GM21825 (cell line): ENCODE results near the gene ITSN1.
"Not testable (repeated sequence)": the region's sequence is repeated elsewhere in the genome, so short reads cannot be mapped to it uniquely, and the experiment has no call there.

Experiments used
- ATAC-seq: cut with Tn5 transposase; IDR thresholded peaks from one replicate; pipeline ENCODE4 v1.9.1; 2021; ENCODE audit warnings: mild to moderate bottlenecking, moderate library complexity; ENCODE audit not compliant: unreplicated experiment

The ITSN1 gene

DNA sequence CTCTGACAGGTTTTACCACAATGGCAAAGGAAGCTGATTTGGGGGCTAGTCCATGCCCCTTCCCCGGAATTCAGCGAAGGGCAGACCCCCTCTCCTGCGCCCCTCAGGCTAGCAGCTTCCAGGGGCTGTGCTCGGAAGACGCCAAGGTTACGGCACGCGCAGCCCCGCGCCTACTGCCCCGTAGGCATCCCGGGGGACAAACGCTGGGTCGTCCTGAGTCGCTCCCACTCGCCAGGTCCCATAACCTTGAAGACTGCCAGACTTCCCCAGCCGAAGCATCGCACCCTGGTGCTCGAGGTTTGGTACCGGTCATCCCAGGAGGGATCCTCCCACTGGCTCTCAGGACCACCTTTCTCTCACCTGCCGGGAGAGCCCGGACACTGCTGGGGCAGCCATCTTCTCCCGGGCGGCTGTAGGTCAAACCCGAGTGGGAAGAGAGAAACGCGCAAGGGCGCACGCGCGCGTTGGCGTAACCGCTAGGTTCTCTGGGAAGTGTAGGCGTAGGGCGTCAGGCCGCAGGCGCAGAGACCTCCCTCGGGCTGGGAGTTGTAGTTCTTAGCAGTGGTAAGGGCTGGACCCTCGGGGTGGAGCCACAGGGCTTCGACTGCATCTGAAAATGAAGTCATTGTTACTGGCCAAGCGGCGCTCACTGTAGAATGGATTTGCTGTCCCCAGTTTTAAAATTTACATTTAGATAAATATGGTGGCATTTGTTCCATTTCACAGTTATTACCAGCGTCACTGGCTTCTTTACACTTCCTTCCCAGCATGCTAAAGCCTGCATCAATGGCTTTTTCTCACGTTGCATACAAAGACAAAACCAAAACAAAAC is 273.3 kb downstream of the ITSN1 start, which contains the start of gene ATP5PO:
ATP5PO (minus strand) TSS at position 437 of the 832 bp plus-strand sequence; CDS start at position 396, 41 bp downstream.
- ATAC-seq: peak; percentile 97

DNA sequence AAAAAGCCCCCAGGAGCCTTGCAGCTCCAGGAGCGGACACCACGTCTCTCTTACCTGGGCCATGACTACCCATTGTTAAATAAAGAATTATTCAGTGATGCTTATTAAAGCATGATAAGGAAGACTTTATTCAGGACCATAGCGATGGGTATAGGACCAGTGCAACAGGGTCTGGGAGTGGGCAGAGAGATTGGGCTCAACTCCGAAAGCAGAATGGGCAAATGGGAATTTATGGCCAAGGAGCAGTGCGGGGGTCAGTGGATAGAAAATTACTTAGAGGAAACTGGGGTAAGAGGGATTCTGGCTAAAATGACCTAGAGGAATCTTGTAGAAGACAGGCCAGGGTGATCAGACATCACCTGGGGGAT is 273.9 kb downstream of the ITSN1 start:
- ATAC-seq: peak; percentile 0

- no peak for ATAC-seq
These were observed 275.1 kb downstream of the ITSN1 start for GRCh38 chr21:33917421-33917820.

DNA sequence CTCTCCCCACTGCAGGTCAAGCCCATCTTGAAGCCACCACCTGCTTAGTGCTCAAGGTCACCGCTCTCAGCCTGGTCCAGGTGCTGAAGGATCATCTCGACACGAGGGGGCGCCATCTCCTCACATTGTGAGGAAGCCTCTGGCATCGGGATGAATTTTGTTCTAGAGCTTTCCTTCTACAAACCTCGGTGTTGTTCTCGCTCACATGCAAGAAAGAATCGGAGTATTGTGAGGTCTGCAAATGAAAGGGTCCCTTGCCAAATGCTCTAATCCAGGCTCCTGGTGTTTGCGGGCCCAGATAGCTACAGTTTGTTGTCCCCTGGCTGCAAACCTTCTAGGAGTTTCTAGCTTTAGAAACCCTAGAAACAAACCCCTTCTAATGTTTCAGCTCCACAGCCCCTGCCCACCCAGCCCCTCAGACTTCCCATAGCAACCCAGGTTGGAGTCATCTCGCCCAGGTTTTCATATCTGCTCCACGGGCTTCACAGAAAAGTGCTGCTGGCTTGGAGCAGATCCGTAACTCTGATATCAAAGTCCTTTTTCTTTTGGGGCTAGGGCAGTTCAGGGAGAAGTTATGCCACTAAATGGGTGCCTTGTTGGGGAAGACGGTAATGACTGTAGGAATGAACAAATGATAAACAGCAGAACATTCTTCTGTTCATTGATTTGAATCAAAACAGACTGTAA is 281.9 kb downstream of the ITSN1 start:
- no peak for ATAC-seq

DNA sequence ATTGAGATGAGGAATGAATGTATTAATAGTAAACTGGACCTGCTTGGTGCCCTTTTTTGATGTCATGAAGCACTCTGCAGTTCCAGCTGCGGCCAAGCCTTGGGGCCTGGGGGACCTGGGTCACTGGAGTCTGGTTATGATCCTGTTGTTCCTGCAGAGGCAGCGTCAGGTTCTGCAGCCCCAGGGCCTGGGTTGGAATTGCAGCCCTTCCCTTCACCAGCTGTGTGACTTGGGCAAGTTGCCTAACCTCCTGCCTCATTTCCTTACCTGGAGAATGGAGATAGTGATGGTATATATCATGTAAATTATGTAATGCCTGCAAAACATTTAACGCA is 282.4 kb downstream of the ITSN1 start:
- ATAC-seq: no peak

DNA sequence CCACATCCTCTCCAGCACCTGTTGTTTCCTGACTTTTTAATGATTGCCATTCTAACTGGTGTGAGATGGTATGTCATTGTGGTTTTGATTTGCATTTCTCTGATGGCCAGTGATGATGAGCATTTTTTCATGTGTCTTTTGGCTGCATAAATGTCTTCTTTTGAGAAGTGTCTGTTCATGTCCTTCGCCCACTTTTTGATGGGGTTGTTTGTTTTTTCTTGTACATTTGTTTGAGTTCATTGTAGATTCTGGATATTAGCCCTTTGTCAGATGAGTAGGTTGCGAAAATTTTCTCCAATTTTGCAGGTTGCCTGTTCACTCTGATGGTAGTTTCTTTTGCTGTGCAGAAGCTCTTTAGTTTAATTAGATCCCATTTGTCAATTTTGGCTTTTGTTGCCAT is 283.9 kb downstream of the ITSN1 start:
- not testable (repeated sequence) for ATAC-seq

- not testable (repeated sequence) for ATAC-seq
These were observed 288.9 kb downstream of the ITSN1 start for GRCh38 chr21:33931052-33931798.

- ATAC-seq: no peak
These were observed 289.6 kb downstream of the ITSN1 start for GRCh38 chr21:33931799-33932390.

- ATAC-seq: no peak
These were observed 290.4 kb downstream of the ITSN1 start for GRCh38 chr21:33932731-33933130.

- no peak for ATAC-seq
These were observed 294.2 kb downstream of the ITSN1 start for GRCh38 chr21:33936301-33937038.

DNA sequence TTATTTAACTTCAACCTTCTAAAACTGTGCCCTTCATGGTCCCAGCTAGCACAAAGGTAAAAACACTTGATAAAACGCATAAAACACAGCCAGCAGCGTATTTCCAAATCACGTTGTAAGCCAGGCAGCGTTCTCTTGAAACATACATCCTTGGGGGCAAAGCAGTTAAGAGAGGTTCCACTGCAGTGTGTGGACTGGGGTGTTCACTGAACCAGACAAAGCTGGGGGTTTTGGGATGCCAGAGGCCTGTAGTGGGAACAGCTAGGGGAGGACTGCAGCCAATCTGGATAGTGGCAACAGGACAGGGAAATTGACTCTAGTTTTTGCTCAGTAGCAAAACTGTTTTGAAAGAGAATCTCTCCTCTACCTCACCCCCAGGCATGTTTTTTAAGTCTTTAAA is 294.8 kb downstream of the ITSN1 start:
- no peak for ATAC-seq

GRCh38 chr21:33937931-33938339 is 295.6 kb downstream of the ITSN1 start:
- no peak for ATAC-seq

DNA sequence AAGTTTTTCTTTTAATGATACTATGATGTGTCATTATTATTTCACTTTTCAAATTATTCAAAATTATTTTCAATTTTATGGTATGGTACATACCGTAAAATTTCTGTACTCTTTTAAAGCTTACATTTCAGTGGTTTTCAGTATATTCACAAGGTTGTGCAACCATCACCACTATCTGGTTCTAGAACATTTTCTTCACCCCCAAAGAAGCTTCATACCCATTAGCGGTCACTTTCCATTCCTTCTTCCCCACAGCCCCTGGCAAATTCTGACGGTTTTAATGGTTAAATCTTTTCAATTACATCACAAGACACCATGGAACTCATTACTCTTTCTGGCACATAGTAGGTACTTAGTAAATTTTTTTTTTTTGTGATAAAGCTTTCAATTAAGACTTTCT is 296.1 kb downstream of the ITSN1 start:
- ATAC-seq: no peak

DNA sequence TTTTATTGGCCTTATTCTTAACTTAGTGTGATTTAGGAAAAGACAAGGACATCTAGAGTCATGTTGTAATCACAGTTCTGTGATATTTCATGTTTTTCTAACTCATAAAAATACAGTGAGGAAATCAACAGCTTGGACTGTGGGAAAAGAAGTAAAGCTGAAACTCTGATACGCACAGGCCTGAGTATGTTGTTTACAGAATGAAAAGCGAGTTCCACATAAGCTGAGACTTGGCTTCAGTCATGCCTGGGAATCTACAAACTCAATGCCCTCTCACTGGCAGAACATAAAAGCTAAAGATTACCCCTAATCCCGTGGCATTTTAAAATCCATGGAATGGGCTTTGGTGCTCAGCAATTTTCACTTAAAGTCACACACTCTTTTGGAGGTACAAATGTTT is 296.9 kb downstream of the ITSN1 start:
- no peak for ATAC-seq

GRCh38 chr21:33940164-33940880 is 298.0 kb downstream of the ITSN1 start:
- ATAC-seq: no peak

- ATAC-seq: no peak
These were observed 298.6 kb downstream of the ITSN1 start for GRCh38 chr21:33940881-33941245.

DNA sequence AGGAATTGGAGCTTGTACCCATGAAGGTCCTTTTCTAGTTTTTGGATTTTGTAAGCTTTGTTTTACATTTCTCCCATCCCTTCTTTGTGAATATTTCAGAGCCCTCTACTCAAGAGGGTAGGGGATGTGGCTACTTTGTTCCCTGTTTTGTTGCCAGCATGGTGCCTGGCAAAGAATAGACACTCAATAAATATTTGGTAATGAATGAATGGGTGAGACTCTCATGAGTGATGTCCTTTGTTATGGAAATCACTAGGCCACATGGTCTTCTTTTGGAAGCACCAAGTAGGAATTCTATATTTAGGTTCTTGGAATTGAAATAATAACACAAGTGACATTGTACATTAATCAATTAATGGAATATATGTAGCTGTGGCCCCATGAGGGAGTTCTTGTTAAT is 300.1 kb downstream of the ITSN1 start:
- ATAC-seq: no peak

DNA sequence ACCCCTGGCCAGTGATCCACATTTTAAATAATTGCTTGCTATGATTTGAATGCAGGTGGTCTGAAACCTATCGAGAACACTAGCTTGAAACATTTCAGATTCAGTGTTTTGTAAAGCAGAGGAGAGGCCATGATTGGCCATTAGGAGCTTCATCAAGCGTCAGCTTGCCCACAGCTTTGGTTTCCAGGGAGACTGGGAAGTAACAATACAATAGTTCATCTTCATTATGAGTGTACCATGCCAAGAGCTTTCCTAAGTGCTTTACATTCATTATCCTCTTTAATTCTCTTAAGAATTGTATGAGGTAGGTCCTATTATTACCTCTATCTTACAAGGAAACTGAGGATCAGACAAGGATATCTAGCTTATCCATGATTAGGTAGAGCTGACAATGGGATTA is 301.0 kb downstream of the ITSN1 start:
- no peak for ATAC-seq

DNA sequence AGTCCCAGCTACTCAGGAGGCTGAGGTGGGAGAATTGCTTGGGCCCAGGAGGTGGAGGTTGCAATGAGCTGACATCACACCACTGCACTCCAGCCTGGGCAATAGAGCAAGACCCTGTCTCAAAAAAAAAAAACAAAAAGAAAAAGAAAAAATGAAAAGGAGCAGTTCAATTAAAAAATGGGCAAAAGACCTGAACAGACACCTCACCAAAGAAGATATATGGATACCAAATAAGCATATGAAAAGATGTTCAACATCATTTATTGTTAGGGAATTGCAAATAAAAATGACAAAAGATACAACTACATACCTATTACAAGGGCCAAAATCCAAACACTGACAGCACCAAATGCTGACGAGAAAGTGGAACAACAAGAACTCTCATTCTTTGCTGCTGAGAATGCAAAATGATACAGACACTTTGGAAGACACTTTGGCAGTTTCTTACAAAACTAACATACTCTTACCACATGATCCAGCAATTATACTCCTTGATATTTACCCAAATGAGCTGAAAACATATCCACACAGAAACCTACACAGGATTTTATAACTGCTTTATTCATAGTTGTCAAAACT is 302.0 kb downstream of the ITSN1 start:
- ATAC-seq: no peak
